ENCODE data around the gene ZNF709.

DNA sequence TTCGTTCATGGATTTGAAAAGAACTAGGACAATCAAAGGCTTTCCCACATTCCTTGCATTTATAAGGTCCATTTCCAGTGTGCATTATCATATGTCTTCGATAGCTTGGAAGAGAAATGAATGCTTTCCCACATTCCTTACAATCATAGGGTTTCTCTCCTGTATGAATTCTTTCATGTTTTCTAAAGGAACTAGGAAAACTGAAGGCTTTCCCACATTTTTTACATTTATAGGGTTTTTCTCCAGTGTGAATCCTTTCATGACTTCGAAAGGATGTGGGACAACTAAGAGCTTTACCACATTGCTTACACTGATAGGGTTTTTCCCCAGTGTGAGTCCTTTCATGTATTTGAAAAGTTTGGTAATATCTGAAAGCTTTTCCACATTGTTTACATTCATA is 19.8 kb downstream of the ZNF709 start:
- peak; percentile 40; the same call in 1 of the 2 replicates for TF ChIP-seq ZNF274 (IDR thresholded peaks at IDR 0.05; ENCODE audit: low read depth, low read length)
- no peak for TF ChIP-seq YY1 (IDR thresholded peaks at IDR 0.05; ENCODE audit: insufficient read depth, insufficient read length)
- no peak for TF ChIP-seq SUZ12 (IDR thresholded peaks at IDR 0.05; ENCODE audit: extremely low read depth, insufficient read depth, insufficient read length)
